WTC11 (cell line): ENCODE data around the gene ZC3H4. TPM values are rescaled to one million over a fixed set of nuclear protein-coding genes. Genes with fewer than 3 reads are reported as not detected.
A peak's percentile ranks its signal among the peaks of the same experiment; 100 is the strongest.

Experiments
- ATF1 ChIP-seq: sonication (generic); formaldehyde crosslinking; IDR thresholded peaks from 2 replicates; pipeline ENCODE4 v1.8.1; 2023; ENCODE audit warnings: mild to moderate bottlenecking, moderate library complexity, missing genetic modification reagents
- ATF6 ChIP-seq: sonication (generic); formaldehyde crosslinking; IDR thresholded peaks from 2 replicates; pipeline ENCODE4 v1.8.1; 2023; ENCODE audit warnings: mild to moderate bottlenecking, missing genetic modification reagents
- CBFB ChIP-seq: sonication (generic); formaldehyde crosslinking; IDR thresholded peaks from 2 replicates; pipeline ENCODE4 v1.8.1; 2022; ENCODE audit warnings: mild to moderate bottlenecking, low read depth, missing genetic modification reagents
- CREM ChIP-seq: sonication (generic); formaldehyde crosslinking; IDR thresholded peaks from 2 replicates; pipeline ENCODE4 v1.8.1; 2022; ENCODE audit warnings: mild to moderate bottlenecking, missing genetic modification reagents, moderate library complexity
- E2F5 ChIP-seq: sonication (generic); formaldehyde crosslinking; IDR thresholded peaks from 2 replicates; pipeline ENCODE4 v1.8.1; 2022; ENCODE audit warnings: mild to moderate bottlenecking, moderate library complexity, missing genetic modification reagents
- ERG ChIP-seq: fragments of 250-450 bp; sonication (Bioruptor Pico); IDR thresholded peaks from 2 replicates; pipeline ENCODE4 v1.8.0; 2021; ENCODE audit warnings: mild to moderate bottlenecking
- ETV6 ChIP-seq: sonication (generic); formaldehyde crosslinking; IDR thresholded peaks from 2 replicates; pipeline ENCODE4 v1.8.1; 2022; ENCODE audit warnings: mild to moderate bottlenecking, missing genetic modification reagents
- FOXP1 ChIP-seq: sonication (generic); formaldehyde crosslinking; IDR thresholded peaks from 2 replicates; pipeline ENCODE4 v1.8.0; 2022; ENCODE audit warnings: missing genetic modification reagents, mild to moderate bottlenecking, moderate library complexity, borderline replicate concordance
- FOXP4 ChIP-seq: sonication (generic); formaldehyde crosslinking; IDR thresholded peaks from 2 replicates; pipeline ENCODE4 v1.8.0; 2022; ENCODE audit warnings: mild to moderate bottlenecking, missing genetic modification reagents
- JAZF1 ChIP-seq: fragments of 250-450 bp; sonication (Bioruptor Pico); IDR thresholded peaks from 2 replicates; pipeline ENCODE4 v1.9.0; 2021; ENCODE audit warnings: moderate library complexity, mild to moderate bottlenecking, inconsistent platforms
- JUN ChIP-seq: sonication (generic); formaldehyde crosslinking; IDR thresholded peaks from 2 replicates; pipeline ENCODE4 v1.8.0; 2023; ENCODE audit warnings: mild to moderate bottlenecking, missing genetic modification reagents
- MLX ChIP-seq: sonication (generic); formaldehyde crosslinking; IDR thresholded peaks from 2 replicates; pipeline ENCODE4 v1.8.1; 2023; ENCODE audit warnings: mild to moderate bottlenecking, missing genetic modification reagents, moderate library complexity
- MYBL2 ChIP-seq: sonication (generic); formaldehyde crosslinking; IDR thresholded peaks from 2 replicates; pipeline ENCODE4 v1.8.1; 2023; ENCODE audit warnings: mild to moderate bottlenecking, moderate library complexity, missing genetic modification reagents
- NFYB ChIP-seq: sonication (generic); formaldehyde crosslinking; conservative IDR thresholded peaks from 2 replicates; pipeline ENCODE4 v1.8.0; 2022; ENCODE audit warnings: low read depth, missing genetic modification reagents
- NR1H2 ChIP-seq: sonication (generic); formaldehyde crosslinking; IDR thresholded peaks from 2 replicates; pipeline ENCODE4 v1.9.0; 2021; ENCODE audit warnings: mild to moderate bottlenecking, moderate library complexity, missing genetic modification reagents
- NR2C2 ChIP-seq: sonication (generic); formaldehyde crosslinking; IDR thresholded peaks from 2 replicates; pipeline ENCODE4 v1.8.0; 2022; ENCODE audit warnings: mild to moderate bottlenecking, missing genetic modification reagents
- SMAD3 ChIP-seq: sonication (generic); formaldehyde crosslinking; IDR thresholded peaks from 2 replicates; pipeline ENCODE4 v1.8.0; 2022; ENCODE audit warnings: missing genetic modification reagents, mild to moderate bottlenecking, borderline replicate concordance
- SOX15 ChIP-seq: fragments of 250-450 bp; sonication (Bioruptor Pico); IDR thresholded peaks from 2 replicates; pipeline ENCODE4 v1.9.0; 2021; ENCODE audit warnings: mild to moderate bottlenecking
- SP1 ChIP-seq: sonication (generic); formaldehyde crosslinking; conservative IDR thresholded peaks from 2 replicates; pipeline ENCODE4 v1.8.1; 2022; ENCODE audit warnings: missing genetic modification reagents
- USF2 ChIP-seq: sonication (generic); formaldehyde crosslinking; IDR thresholded peaks from 2 replicates; pipeline ENCODE4 v1.8.1; 2023; ENCODE audit warnings: mild to moderate bottlenecking, missing genetic modification reagents, moderate library complexity
- ZBTB21 ChIP-seq: sonication (generic); formaldehyde crosslinking; IDR thresholded peaks from 2 replicates; pipeline ENCODE4 v1.8.1; 2023; ENCODE audit warnings: mild to moderate bottlenecking, missing genetic modification reagents, borderline replicate concordance
- ZMAT4 ChIP-seq: fragments of 250-450 bp; sonication (Bioruptor Pico); IDR thresholded peaks from 2 replicates; pipeline ENCODE4 v1.9.0; 2021; ENCODE audit warnings: mild to moderate bottlenecking
- ZNF232 ChIP-seq: sonication (generic); formaldehyde crosslinking; IDR thresholded peaks from 2 replicates; pipeline ENCODE4 v1.8.0; 2022; ENCODE audit warnings: mild to moderate bottlenecking, missing genetic modification reagents
- ZNF263 ChIP-seq: sonication (generic); formaldehyde crosslinking; IDR thresholded peaks from 2 replicates; pipeline ENCODE4 v1.8.1; 2022; ENCODE audit warnings: low read depth, mild to moderate bottlenecking, moderate library complexity, missing genetic modification reagents
- ZNF317 ChIP-seq: sonication (generic); formaldehyde crosslinking; IDR thresholded peaks from 2 replicates; pipeline ENCODE4 v1.8.1; 2023; ENCODE audit warnings: low read depth, mild to moderate bottlenecking, moderate library complexity, missing genetic modification reagents, borderline replicate concordance
- ZNF423 ChIP-seq: fragments of 250-450 bp; sonication (Bioruptor Pico); IDR thresholded peaks from 2 replicates; pipeline ENCODE4 v2.1.2; 2022; ENCODE audit warnings: mild to moderate bottlenecking, moderate library complexity
- ZSCAN18 ChIP-seq: fragments of 250-450 bp; sonication (Bioruptor Pico); IDR thresholded peaks from 2 replicates; pipeline ENCODE4 v2.1.2; 2022; ENCODE audit warnings: mild to moderate bottlenecking, moderate library complexity
- total RNA-seq: library from RNA; stranded (reverse); gene quantifications from 3 replicates; pipeline ENCODE4 v1.2.3, GENCODE V29; 2021

The ZC3H4 gene
- total RNA-seq, 1 experiment from 2014 or later, result 67.2 TPM

- TF ChIP-seq CBFB (no peak), NR1H2 (no peak), ATF6 (CRISPR knock-in tag) (no peak), ATF1 (CRISPR knock-in tag) (no peak), ZNF232 (CRISPR knock-in tag) (no peak), NR2C2 (CRISPR knock-in tag) (no peak), ZNF263 (CRISPR knock-in tag) (no peak), ZNF423 (CRISPR knock-in tag) (no peak), JUN (CRISPR knock-in tag) (no peak), ZBTB21 (CRISPR knock-in tag) (peak; percentile 99), SP1 (CRISPR knock-in tag) (peak; percentile 24), FOXP4 (0 out of 2 replicates have a peak, but pooled peaks have one; percentile 62), ZMAT4 (CRISPR knock-in tag) (0 out of 2 replicates have a peak, but pooled peaks have one; percentile 26), CREM (CRISPR knock-in tag) (peak; percentile 96), SMAD3 (CRISPR knock-in tag) (no peak), ERG (CRISPR knock-in tag) (0 out of 2 replicates have a peak, but pooled peaks have one; percentile 47), MYBL2 (CRISPR knock-in tag) (no peak; the same call in 1 of the 2 replicates), MLX (CRISPR knock-in tag) (no peak), USF2 (CRISPR knock-in tag) (peak; percentile 99), FOXP1 (peak; percentile 12; the same call in 1 of the 2 replicates), E2F5 (CRISPR knock-in tag) (peak; percentile 73; the same call in 1 of the 2 replicates), SOX15 (CRISPR knock-in tag) (peak; percentile 49; the same call in 1 of the 2 replicates), NFYB (CRISPR knock-in tag) (no peak), ZNF317 (CRISPR knock-in tag) (no peak), ETV6 (CRISPR knock-in tag) (peak; percentile 84; the same call in 1 of the 2 replicates), ZSCAN18 (CRISPR knock-in tag) (no peak), JAZF1 (CRISPR knock-in tag) (no peak)
- TF ChIP-seq, all 79 proteins: peak for 20
These were observed at the start of gene ZC3H4 (continued) for GRCh38 chr19:47112997-47113849.
